ENCODE data around the gene B3GALNT2. TPM values are rescaled to one million over a fixed set of nuclear protein-coding genes. Genes with fewer than 3 reads are reported as not detected.

Gene B3GALNT2
- polyA plus RNA-seq, 3 donors: 8.9 to 11.8 (median 10.4) TPM

GRCh38 chr1:235510823-235511222 lies 6.6 kb upstream of the B3GALNT2 start:
- Mint-ChIP-seq H3K4me3 (no peak overlapping the region), H3K27me3 (ENCODE audit: low read depth in 3 of 3) (peaks cover 0 to 4% (median 2%) of the 10 kb centered on the region in 3 donors), H3K36me3 (no peaks in the 10 kb centered on the region), H3K9me3 (no peaks in the 10 kb centered on the region), H3K27ac (no peak overlapping the region), H3K4me1 (peaks cover 9% of the 10 kb centered on the region)
- Histone ChIP-seq H3K4me3 (replicated peaks in 1 of 3; ENCODE audit: low read depth in 2 of 3, low read length in 3 of 3) (no peak overlapping the region), H3K9me3 (replicated peaks in 1 of 2; ENCODE audit: control insufficient read depth in 1 of 2, insufficient read depth in 1 of 2, low read length in 2 of 2) (no peaks in the 10 kb centered on the region), H3K27ac (ENCODE audit: low read depth in 1 of 2, low read length in 2 of 2) (no peak overlapping the region), H3K4me1 (ENCODE audit: control insufficient read depth in 1 of 2, insufficient read depth in 2 of 2, low read length in 2 of 2) (peaks cover 8% of the 10 kb centered on the region in 2 donors), H2AFZ (ENCODE audit: insufficient read depth, low read depth, low read length, poor library complexity, severe bottlenecking) (no peak overlapping the region), H3K9ac (ENCODE audit: insufficient read depth, low read length, poor library complexity, severe bottlenecking) (no peak overlapping the region), H4K20me1 (ENCODE audit: insufficient read depth, low read length) (no peaks in the 10 kb centered on the region), H3K79me2 (ENCODE audit: insufficient read depth, low read length) (no peaks in the 10 kb centered on the region), H3K4me2 (replicated peaks; ENCODE audit: extremely low read depth, low read length, poor library complexity, severe bottlenecking) (no peak overlapping the region), H3K27me3 (ENCODE audit: control insufficient read depth in 2 of 2, insufficient read depth in 2 of 2, low read length in 2 of 2) (no peaks in the 10 kb centered on the region), H3K36me3 (replicated peaks in 1 of 2; ENCODE audit: control insufficient read depth in 1 of 2, insufficient read depth in 2 of 2, low read length in 2 of 2) (no peaks in the 10 kb centered on the region)
- no peak for DNase-seq
- WGBS (ENCODE audit: insufficient coverage): 84% methylated on average over 2 of the region's 6 CpGs
- intact Hi-C loops (cut with micrococcal nuclease): loop anchor here in 1 of 2 donors (10.0 kb wide), 1 partner anchor 144 kb away; no protein-coding TSS in a partner anchor
- no peak for TF ChIP-seq CTCF (IDR thresholded peaks at IDR 0.05)

GRCh38 chr1:235507623-235508022 lies 3.4 kb upstream of the B3GALNT2 start:
- Histone ChIP-seq H2AFZ (ENCODE audit: insufficient read depth, low read depth, low read length, poor library complexity, severe bottlenecking) (no peak overlapping the region), H3K36me3 (replicated peaks in 1 of 2; ENCODE audit: control insufficient read depth in 1 of 2, insufficient read depth in 2 of 2, low read length in 2 of 2) (no peaks in the 10 kb centered on the region), H3K27me3 (ENCODE audit: control insufficient read depth in 2 of 2, insufficient read depth in 2 of 2, low read length in 2 of 2) (no peaks in the 10 kb centered on the region), H3K4me2 (replicated peaks; ENCODE audit: extremely low read depth, low read length, poor library complexity, severe bottlenecking) (no peak overlapping the region), H3K4me1 (ENCODE audit: control insufficient read depth in 1 of 2, insufficient read depth in 2 of 2, low read length in 2 of 2) (peaks cover 18% of the 10 kb centered on the region in 2 donors), H3K27ac (ENCODE audit: low read depth in 1 of 2, low read length in 2 of 2) (no peak overlapping the region), H4K20me1 (ENCODE audit: insufficient read depth, low read length) (peaks cover 9% of the 10 kb centered on the region), H3K4me3 (replicated peaks in 1 of 3; ENCODE audit: low read depth in 2 of 3, low read length in 3 of 3) (no peak overlapping the region), H3K79me2 (ENCODE audit: insufficient read depth, low read length) (peaks cover 5% of the 10 kb centered on the region), H3K9me3 (replicated peaks in 1 of 2; ENCODE audit: control insufficient read depth in 1 of 2, insufficient read depth in 1 of 2, low read length in 2 of 2) (no peaks in the 10 kb centered on the region), H3K9ac (ENCODE audit: insufficient read depth, low read length, poor library complexity, severe bottlenecking) (no peak overlapping the region)
- Mint-ChIP-seq H3K27me3 (ENCODE audit: low read depth in 3 of 3) (peaks cover 0 to 4% (median 2%) of the 10 kb centered on the region in 3 donors), H3K27ac (no peak overlapping the region), H3K36me3 (no peaks in the 10 kb centered on the region), H3K9me3 (no peaks in the 10 kb centered on the region), H3K4me1 (peaks cover 17% of the 10 kb centered on the region), H3K4me3 (no peak overlapping the region)
- intact Hi-C loops (cut with micrococcal nuclease): loop anchor here (10.0 kb wide), 2 partner anchors 183 to 1287 kb away; partner anchors contain the start of genes ARID4B (in 1 of the 2), GGPS1 (in 1 of the 2) and MTR (in 1 of the 2)
- DNase-seq: no peak
- no peak for TF ChIP-seq CTCF (IDR thresholded peaks at IDR 0.05)
- 100% methylated on average over 1 of the region's 3 CpGs for WGBS (ENCODE audit: insufficient coverage)

All from CD14-positive monocyte (primary cell).